Activated T-cell treated with anti-CD3 and anti-CD28 coated beads for 48 hours (primary cell): Measurements from ENCODE around the gene UNC5B.

Experiments used
- DNase-seq: peaks from one replicate; pipeline ENCODE4 v3.0.0-alpha.2; 2020; ENCODE audit warnings: low read depth

Gene UNC5B

GRCh38 chr10:71301371-71301916 lies 89.1 kb downstream of the UNC5B start:
- no peak for DNase-seq

- DNase-seq, result no peak
Observed at GRCh38 chr10:71302451-71302850, 90.1 kb downstream of the UNC5B start.

GRCh38 chr10:71302874-71303568 lies 90.7 kb downstream of the UNC5B start:
- no peak for DNase-seq

GRCh38 chr10:71303569-71303907 lies 91.2 kb downstream of the UNC5B start:
- no peak for DNase-seq

- no peak for DNase-seq
Observed at GRCh38 chr10:71304914-71305313, 92.5 kb downstream of the UNC5B start.

GRCh38 chr10:71306979-71307378 lies 94.6 kb downstream of the UNC5B start:
- DNase-seq, result no peak

GRCh38 chr10:71307469-71308085 lies 95.2 kb downstream of the UNC5B start:
- no peak for DNase-seq

- DNase-seq, result no peak
Observed at GRCh38 chr10:71308244-71308643, 95.9 kb downstream of the UNC5B start.

GRCh38 chr10:71308985-71309384 lies 96.6 kb downstream of the UNC5B start:
- DNase-seq, result no peak

- no peak for DNase-seq
Observed at GRCh38 chr10:71309919-71310318, 97.5 kb downstream of the UNC5B start.

GRCh38 chr10:71312220-71312619 lies 99.8 kb downstream of the UNC5B start:
- no peak for DNase-seq

- DNase-seq, result no peak
Observed at GRCh38 chr10:71312811-71313789, 100.7 kb downstream of the UNC5B start.

- DNase-seq, result peak; percentile 51
Observed at GRCh38 chr10:71314028-71314693, 101.8 kb downstream of the UNC5B start.

- DNase-seq, result no peak
Observed at GRCh38 chr10:71314694-71315225, 102.4 kb downstream of the UNC5B start.

GRCh38 chr10:71316056-71316785 lies 103.9 kb downstream of the UNC5B start:
- no peak for DNase-seq

GRCh38 chr10:71316786-71317160 lies 104.4 kb downstream of the UNC5B start:
- DNase-seq, result no peak

- no peak for DNase-seq
Observed at GRCh38 chr10:71317739-71318138, 105.4 kb downstream of the UNC5B start.

- peak; percentile 86 for DNase-seq
Observed at GRCh38 chr10:71319042-71319799, 106.9 kb downstream of the UNC5B start, which contains the start of gene SLC29A3. TSS of gene SLC29A3 (plus strand) at chr10:71319259. CDS start at chr10:71319310, 51 bp downstream.

- DNase-seq, result no peak
Observed at GRCh38 chr10:71319800-71320392, 107.5 kb downstream of the UNC5B start.

- no peak for DNase-seq
Observed at GRCh38 chr10:71320592-71320991, 108.2 kb downstream of the UNC5B start.
